GM19324 (cell line): ENCODE measurements around the gene PKDCC.
"Not testable (repeated sequence)": the region's sequence is repeated elsewhere in the genome, so short reads cannot be mapped to it uniquely, and the experiment has no call there.

ENCODE experiments used
- ATAC-seq: cut with Tn5 transposase; IDR thresholded peaks from one replicate; pipeline ENCODE4 v1.9.1; 2021; ENCODE audit warnings: mild to moderate bottlenecking, moderate library complexity; ENCODE audit not compliant: unreplicated experiment, low FRiP score

Gene PKDCC

DNA sequence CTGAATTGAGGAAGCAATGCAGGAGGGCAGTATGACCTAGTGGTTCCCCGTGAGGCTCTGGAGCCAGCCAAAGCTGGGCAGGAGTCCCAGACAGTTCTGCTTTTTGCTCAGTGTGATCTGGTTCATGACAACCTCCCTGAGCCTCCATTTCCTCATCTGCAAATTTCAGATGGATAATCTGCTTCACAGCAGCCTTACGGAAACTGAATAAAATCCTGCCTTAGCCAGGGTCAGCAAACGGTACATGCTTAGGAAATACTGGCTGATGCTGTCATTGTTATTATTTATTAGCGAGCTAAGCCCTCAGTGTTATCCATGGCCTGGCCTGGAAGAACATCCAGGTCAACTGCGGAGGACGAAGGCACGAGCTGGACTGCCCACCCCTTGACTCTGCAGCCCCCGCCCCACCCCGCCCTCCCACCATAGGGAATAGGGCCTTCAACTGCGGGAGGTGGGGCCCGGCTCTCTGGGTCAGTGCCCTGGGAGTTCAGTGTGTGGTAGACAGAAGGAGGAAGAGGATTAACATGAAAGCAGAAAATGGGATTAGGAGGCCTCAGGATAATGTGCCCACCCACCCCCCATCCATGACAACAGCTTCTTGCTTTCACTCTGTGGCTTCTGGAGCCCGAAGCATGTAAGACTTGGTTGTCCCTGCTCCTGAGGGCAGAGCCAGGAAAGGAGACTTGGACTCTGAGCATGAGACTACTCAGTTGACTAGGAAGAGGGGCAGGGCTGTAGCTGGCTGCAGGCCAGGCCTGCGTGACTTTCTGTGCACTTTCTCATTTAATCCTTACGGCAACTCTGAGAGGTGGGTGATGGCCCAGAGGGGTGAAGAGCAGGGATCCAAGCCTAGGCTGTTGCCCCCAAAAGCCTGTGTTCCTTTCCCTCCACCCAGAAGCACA is 13.1 kb downstream of the PKDCC start:
- ATAC-seq = no peak

DNA sequence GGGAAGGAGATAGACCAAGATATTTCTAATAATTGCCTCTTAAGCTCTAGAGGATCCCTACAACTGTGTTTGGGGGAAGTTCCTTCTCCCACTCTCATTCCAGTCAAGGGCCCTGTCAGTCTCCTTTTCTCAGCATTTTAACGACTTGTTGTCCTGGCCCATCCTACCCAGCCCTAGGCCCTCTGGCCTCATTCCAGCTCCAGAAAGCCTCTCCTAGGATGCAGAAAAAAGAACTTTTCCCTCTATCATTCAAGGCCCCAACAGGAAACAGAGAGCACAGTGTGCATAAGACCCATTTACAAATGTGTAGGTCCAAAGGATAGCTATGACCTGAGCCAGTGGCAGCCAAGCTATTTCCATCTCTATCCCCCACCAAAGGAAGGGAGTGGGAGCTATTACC is 14.0 kb downstream of the PKDCC start:
- no peak for ATAC-seq

DNA sequence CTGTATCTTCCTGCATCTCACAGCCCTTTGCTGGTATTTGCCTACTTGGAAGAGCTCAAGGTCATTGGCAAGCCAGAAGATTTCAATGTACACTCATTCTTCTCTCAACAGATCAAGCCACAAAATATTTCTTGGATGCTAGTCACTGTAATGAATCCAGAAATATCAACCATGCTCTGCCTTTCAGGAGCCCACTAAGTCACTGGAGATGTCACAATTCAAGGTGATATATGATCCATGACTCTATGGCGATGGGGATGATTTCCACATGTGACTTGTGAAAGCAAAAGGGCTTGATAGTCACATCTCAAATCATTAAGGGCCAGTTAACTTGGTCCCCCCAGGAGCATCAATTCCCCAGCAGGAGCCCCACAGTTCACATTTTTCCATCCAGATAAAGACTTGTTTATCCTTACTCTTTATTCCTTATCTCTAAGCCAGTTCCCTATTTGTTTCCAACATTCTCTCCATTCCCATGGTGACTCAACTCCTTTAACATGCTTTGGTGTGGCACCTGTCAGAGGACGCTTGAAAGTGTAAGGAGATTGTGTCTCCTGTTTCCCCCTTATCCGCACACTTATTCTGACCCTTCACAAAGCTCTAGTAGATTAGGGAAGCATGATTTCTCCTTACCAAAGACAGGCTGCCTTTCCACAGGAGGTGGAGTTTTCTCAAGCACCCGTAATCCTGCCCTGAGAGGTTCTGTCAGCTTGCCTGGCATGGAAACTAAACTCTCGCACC is 15.8 kb downstream of the PKDCC start:
- no peak for ATAC-seq

DNA sequence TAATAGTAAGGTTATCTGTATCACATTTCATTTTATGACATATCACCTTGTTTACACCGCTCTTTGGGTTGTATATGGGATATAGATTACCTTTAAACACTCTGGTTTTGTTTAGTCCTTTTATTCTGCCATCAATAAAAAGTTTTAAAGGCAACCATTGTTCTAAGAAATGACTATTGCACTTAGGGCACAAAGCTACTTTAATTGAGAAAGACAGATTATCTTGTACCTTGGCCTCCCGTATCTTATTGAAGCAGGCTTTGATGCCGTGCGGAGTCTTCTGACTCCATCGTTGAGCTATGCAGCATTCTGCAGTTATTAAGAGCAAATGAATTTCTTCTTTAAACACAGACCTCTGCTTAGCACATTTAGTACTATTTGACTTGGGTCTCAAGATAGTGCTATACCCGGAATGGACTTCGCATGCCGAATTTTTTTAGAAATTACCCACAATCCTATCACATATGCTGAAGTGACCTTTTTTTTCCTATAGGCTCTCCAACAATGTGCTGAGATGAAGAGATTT is 16.7 kb downstream of the PKDCC start:
- ATAC-seq = no peak

DNA sequence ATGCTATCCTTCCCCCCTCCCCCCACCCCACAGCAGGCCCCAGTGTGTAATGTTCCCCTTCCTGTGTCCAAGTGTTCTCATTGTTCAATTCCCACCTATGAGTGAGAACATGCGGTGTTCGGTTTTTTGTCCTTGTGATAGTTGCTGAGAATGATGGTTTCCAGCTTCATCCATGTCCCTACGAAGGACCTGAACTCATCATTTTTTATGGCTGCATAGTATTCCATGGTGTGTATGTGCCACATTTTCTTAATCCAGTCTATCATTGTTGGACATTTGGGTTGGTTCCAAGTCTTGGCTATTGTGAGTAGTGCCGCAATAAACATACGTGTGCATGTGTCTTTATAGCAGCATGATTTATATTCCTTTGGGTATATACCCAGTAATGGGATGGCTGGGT is 17.9 kb downstream of the PKDCC start:
- not testable (repeated sequence) for ATAC-seq

DNA sequence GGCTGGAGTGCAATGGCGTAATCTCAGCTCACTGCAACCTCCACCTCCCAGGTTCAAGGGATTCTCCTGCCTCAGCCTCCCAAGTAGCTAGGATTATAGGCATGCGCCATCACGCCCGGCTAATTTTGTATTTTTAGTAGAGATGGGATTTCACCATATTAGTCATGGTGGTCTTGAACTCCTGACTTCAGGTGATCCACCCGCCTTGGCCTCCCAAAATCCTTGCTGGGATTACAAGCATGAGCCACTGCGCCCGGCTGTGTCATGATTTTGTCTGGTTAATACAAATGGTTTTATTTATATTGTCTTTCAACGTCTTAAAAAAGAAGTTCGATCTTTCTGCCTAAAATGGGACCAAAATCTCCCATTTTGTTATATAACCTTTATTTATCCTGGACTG is 19.2 kb downstream of the PKDCC start:
- ATAC-seq = not testable (repeated sequence)

DNA sequence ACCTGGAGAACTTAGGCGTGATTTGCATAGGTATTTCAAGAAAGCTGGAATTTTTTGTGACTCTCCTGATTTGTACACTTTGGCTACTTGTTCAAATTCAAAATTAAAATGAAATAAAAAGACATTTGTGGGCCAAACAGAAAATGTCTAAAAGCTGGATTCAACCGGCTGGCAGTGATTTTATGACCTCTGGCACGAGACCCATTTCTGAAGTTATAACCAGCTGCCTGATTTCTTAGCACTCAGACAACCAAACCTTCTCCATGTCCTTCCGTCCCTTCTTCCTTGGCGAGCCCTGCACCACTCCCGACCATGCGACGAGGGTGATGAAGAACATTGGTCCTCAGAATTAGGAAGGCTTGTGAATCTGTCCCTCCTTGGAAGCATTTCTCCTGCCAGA is 19.7 kb downstream of the PKDCC start:
- ATAC-seq = no peak

DNA sequence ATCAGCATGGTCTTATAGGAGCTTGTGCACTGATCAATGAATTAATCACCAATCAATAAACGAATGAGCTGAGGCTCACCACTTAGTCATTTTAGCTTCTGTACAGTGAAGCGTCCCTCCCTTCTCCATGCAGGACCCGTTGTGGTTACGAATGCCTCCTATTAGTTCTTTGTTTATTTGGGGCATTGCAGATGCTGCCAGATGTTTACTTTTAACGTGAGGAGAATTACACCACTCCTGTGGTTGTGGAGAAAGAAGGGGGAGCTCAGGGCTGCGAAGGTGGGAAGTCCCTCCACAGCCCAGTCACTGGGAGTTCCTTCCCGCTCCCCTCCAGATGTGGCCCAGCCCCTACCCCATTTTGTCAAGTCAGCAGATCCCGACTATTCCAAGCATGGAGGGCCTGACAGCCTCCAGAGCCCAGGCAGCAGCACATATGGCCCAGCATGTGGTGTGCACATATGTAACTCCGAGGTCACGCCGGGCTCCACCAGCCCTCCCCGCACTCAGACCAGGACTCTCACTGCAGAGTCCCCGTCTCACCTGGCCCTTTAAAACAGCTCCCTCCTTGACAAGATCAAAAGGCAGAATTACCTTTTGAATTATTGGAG is 20.9 kb downstream of the PKDCC start:
- ATAC-seq = no peak

DNA sequence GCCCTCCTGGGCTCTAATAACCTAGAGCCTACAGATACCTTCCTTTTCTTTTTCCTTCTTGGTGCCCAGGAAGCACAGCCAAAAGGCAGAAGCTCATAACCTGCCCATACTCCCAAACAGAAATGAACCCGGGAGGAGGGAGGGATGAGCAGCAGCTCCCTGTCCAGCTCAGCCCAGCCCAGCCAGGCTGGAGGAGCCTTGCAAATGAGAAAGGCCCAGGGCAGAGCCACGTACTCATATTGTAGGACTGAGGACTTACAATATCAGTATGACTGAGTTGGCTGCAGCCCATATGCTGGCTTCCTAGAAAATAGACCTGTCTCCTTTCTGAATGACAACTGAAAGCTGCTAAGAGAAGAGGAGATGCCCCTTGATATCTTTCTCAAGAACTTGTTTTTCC is 21.7 kb downstream of the PKDCC start:
- ATAC-seq = no peak

DNA sequence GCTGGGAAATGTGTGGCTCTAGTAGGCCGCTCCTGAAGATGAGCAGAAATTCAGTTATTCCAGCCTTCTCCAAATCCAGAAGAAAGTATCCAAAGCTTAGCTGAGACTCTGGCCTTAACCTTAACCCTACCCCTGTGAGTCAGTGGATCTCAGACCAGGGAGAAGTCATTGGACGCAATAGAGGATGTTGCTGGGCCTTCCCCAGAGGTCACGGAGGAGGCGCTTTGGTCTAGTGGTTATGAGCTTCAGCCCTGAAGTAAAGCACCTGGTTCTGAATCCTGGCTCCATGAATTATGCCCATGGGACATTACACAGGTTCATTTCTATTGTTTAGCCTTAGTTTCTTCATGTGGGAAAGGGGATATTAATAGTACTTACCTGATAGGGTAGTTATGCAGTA is 24.0 kb downstream of the PKDCC start:
- no peak for ATAC-seq

DNA sequence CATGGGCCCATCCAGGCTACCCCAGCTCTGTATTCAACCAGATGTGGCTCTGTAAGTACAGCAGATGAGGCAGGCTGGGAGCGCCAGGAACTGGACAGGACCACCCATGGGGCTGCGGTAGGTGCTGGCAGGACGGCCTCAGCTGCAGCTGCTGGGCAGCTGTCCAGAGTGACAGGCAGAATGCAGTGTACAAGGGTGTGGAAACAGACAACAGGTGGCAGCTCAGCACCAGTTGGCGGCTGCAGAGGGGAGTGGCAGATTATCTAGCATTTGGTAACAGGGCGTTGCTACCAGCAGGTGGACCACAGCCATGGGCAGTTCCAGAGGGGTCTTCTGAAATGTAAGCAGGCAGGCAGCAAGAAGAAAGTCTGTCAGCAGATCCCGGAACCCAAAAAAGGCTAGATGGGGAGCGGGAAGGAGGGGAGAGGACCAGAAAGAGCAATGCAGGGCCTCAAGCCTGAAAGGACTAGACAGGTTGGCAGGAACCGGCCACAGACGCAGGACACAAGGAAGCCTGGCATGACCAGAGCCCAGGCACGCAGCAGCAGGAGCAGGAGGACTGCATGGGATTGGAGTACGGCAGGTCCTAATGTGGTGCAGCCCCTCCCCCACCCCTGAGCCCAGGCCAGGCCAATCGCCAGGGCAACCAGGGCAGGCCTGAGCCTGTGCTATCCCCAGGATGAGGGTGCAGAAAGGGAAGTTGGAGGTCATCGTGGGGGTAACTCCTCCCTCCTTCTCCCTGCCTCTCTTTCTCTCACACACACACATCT is 24.7 kb downstream of the PKDCC start:
- ATAC-seq = no peak

DNA sequence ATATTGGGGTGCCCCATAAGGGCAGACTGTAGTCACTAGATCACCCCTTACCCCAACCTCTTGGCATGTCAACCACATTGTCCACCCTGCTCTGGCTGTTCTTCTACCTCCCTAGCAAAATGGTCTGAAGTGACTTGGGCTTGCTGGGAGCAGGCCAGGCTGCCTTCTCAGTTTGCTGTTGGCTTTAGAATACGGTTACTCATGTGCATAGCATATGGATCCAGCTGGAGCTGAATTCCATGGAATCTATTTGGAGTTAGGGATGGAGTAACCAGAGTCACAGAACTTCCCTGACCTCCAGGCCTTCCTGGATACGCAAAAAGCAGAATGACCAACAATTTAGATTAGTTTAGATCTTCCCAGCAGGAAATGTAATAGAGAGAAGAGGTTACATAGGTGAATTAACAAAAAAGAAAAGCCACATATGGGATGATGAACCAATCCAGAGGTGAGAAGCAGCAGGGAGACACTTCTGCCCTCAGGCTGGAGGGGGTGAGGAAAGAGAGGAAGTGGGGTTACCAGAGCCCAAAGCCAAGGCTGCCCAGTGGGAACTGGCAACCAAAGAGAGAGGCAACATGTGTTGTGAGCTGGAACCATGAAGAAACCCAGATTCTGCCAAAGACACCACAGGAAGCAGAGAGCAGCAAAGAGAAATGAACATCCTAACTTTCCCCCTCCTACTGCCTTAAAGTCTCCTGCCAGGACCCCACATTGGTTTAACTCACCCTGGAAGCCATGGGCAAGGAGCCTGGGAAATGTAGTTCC is 26.1 kb downstream of the PKDCC start:
- ATAC-seq = no peak

DNA sequence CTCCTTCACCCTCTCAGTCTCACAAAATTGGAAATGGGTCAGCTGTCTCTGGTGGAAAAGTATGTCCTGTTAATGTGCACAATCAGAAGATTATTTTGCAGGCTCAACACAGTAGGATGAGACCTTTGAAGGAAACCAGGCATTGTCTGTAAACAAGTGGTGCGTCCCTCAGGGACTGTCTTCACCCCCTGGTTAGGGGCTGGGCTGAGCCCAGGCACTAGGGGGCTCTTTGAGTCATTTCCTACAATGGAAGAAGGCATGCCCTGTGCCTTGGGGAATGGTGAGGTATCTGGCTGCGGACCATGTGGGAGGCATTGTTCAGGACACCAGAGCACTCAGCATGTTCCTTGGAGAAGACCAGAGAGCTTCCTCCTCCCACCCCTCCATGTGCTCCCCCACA is 26.8 kb downstream of the PKDCC start:
- ATAC-seq = no peak

DNA sequence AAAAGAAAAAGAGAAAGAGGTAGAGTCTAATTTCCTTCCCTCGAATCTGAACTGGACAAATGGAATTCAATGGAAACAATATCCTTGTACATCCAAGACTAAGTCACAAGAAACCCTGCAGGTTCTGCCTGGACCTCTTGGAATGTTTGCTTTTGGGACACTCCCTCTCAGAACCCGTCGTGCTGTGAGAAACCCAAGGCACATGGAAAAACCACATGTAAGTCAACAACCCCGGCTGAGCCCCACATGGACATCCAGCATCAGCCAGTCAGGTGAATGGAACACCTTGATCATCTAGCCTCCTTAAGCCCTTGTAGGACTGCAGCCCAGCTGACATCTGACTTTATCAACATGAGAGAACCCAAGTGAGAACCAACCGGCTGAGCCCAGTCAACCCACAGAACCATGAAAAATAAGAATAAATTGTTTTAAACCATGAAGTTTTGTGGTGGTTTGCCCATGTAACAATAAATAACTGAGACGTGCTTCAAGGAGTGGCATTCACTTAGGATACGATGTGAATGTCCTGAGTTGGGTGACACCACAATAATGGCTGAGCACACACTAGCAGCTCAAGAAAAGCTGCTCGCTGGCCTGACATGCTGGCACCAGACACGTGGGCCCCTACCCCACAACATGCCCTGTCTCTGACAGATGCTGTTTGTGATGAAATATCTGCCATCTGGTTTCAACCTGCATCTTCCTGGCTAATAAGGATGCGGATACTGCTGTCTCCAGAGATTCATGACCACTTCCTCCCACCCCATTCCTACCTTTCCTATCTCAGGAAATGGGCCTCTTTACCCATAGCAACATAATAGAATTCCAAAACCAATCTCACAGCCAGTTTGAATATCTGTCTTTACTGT is 28.8 kb downstream of the PKDCC start:
- ATAC-seq = no peak

DNA sequence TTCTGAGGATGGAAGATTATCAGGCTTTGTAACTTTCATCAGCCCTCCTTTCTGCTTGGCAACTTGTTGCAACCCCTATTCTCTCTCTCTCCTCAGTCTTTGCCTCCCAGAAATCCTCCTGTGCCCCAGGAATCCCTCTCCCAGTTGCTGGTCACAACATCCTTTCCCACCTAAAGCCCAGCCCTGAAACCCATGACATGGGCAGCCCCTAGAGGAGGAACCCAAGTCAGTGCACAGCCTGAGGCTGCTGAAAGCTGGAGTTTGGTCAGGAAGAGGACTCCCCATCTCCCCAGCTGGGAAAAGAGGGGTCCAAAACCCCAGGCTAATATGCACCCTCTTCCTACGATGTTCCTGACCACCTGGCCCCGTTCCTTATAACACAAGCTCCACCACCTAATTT is 29.5 kb downstream of the PKDCC start:
- ATAC-seq = no peak

DNA sequence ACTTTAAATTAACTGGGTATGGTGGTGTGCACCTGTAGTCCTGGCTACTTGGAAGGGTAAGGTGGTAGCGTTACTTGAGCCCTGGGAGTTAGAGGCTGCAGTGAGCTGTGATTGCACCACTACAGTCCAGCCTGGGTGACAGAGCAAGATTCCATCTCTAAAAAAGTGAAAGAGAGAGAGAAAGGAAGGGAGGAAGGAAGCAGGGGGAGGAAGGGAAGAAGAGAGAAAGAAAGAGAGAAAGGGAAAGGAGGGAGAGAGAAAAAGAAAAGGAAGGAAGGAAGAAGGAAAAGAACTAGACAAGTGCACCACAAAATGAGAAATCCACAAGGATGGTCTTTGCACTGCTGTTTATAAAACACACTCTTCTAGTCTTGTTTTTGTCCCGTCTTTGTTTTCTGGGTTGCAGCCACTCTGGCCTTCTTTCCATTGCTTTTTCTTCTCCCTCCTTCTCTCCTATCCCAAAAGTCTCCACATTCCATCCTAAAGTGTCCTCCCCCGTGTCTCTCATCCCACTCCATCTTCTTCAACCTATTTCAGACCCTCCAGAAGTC is 32.0 kb downstream of the PKDCC start:
- ATAC-seq = no peak

DNA sequence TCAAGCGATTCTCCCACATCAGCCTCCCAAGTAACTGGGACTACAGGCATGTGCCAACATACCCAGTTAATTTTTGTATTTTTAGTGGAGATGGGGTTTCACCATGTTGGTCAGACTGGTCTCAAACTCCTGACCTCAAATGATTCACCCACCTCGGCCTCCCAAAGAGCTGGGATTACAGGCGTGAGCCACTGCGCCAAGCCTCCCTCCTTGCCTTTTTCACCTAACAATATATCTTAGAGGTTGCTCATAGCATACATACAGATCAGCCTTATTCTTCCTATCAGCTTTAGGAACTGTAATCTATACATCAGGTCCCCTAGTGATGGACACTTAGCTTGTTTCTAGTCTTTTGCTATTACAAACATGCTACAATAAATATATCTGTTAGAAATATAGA is 33.3 kb downstream of the PKDCC start:
- ATAC-seq = not testable (repeated sequence)

DNA sequence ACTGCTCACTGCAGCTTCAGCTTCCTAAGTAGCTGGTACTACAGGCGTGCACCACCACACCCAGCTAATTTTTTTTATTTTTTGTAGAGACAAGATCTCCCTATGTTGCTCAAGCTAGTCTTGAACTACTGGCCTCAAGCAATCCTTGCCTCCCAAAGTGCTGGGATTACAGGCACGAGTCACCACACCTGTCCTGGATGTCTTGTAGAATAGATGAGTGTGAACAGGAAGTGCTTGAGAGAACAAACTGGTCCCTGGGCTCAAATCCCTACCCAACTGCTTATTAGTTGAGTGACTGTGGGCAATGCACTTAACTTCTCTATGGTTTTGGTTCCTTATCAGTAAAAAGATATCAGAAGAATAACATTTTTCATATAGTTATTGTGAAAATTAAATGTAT is 34.2 kb downstream of the PKDCC start:
- no peak for ATAC-seq
